HEK293T (cell line): ENCODE measurements around the gene CEP63.

Experiments
- ARNT ChIP-seq: fragments of 450-650 bp; IDR thresholded peaks from 2 replicates; pipeline ENCODE4 v1.6.1; 2017; ENCODE audit warnings: mild to moderate bottlenecking
- ELF4 ChIP-seq: fragments of 450-650 bp; IDR thresholded peaks from 2 replicates; pipeline ENCODE4 v1.6.1; 2017; ENCODE audit warnings: antibody characterized with exemption
- LEF1 ChIP-seq: fragments of 450-650 bp; IDR thresholded peaks from 2 replicates; pipeline ENCODE4 v1.6.1; 2017; ENCODE audit warnings: mild to moderate bottlenecking, borderline replicate concordance
- SP1 ChIP-seq: fragments of 450-650 bp; IDR thresholded peaks from 2 replicates; pipeline ENCODE4 v1.6.1; 2017
- SUZ12 ChIP-seq: fragments of 450-650 bp; IDR thresholded peaks from 2 replicates; pipeline ENCODE4 v1.6.1; 2016; ENCODE audit warnings: mild to moderate bottlenecking
- TARDBP ChIP-seq: fragments of 450-650 bp; IDR thresholded peaks from 2 replicates; pipeline ENCODE4 v1.6.1; 2016
- ZNF384 ChIP-seq: fragments of 450-650 bp; IDR thresholded peaks from 2 replicates; pipeline ENCODE4 v1.6.1; 2016

- TF ChIP-seq TARDBP (no peak), ZNF384 (no peak), ARNT (no peak), ELF4 (no peak), LEF1 (no peak), SUZ12 (no peak), SP1 (no peak)
Measured at GRCh38 chr3:134592806-134593205, 106.9 kb downstream of the CEP63 start.
